Smooth muscle cell (in vitro differentiated cells): Measurements from ENCODE around the gene CD6. TPM values are rescaled to one million over a fixed set of nuclear protein-coding genes. Genes with fewer than 3 reads are reported as not detected.

Source experiments
- DNase-seq: peaks from one replicate; lab custom pipeline; 2025; ENCODE audit not compliant: unreplicated experiment; lab: John Stamatoyannopoulos, UW
- H2AFZ ChIP-seq: fragments of 200-600 bp; sonication (generic); 2 replicates; pipeline ENCODE4 v1.6.0; 2016; ENCODE audit warnings: antibody characterized with exemption, low read depth, mild to moderate bottlenecking
- H3F3A ChIP-seq: fragments of 200-600 bp; sonication (generic); 2 replicates; pipeline ENCODE4 v1.6.0; 2017; ENCODE audit warnings: antibody characterized with exemption, low read depth
- H3K27ac ChIP-seq: fragments of 200-600 bp; sonication (generic); 2 replicates; pipeline ENCODE4 v1.5.1; 2016; ENCODE audit warnings: low read depth, mild to moderate bottlenecking
- H3K27me3 ChIP-seq: fragments of 200-600 bp; sonication (generic); 2 replicates; pipeline ENCODE4 v1.6.1; 2016; ENCODE audit warnings: low read depth, mild to moderate bottlenecking
- H3K36me3 ChIP-seq: fragments of 200-600 bp; sonication (generic); 2 replicates; pipeline ENCODE4 v1.5.1; 2016; ENCODE audit warnings: low read depth
- H3K4me1 ChIP-seq: fragments of 200-600 bp; sonication (generic); 2 replicates; pipeline ENCODE4 v1.5.1; 2016; ENCODE audit warnings: low read depth
- H3K4me2 ChIP-seq: fragments of 200-600 bp; sonication (generic); 2 replicates; pipeline ENCODE4 v1.6.0; 2016; ENCODE audit warnings: mild to moderate bottlenecking
- H3K4me3 ChIP-seq: fragments of 200-600 bp; sonication (generic); 2 replicates; pipeline ENCODE4 v1.5.1; 2016; ENCODE audit warnings: mild to moderate bottlenecking
- H3K79me2 ChIP-seq: fragments of 200-600 bp; sonication (generic); 2 replicates; pipeline ENCODE4 v1.6.0; 2016; ENCODE audit warnings: low read depth, mild to moderate bottlenecking
- H3K9ac ChIP-seq: fragments of 200-600 bp; sonication (generic); 2 replicates; pipeline ENCODE4 v1.6.0; 2016; ENCODE audit warnings: low read depth
- H3K9me3 ChIP-seq: fragments of 200-600 bp; sonication (generic); replicated peaks from 2 replicates; pipeline ENCODE4 v1.5.1; 2016; ENCODE audit warnings: low read depth
- H4K20me1 ChIP-seq: fragments of 200-600 bp; sonication (generic); 2 replicates; pipeline ENCODE4 v1.6.0; 2016; ENCODE audit warnings: low read depth
- WGBS: methylation state at CpG from one replicate; pipeline ENCODE4 v1.1.7; 2016; ENCODE audit warnings: low lambda C conversion rate; 5-methylcytosine and 5-hydroxymethylcytosine counted together
- polyA plus RNA-seq: library from polyadenylated mRNA; unstranded; fragments of >200 nt; fragmentation: Nextera tagmentation; extraction: Ambion mirVana; gene quantifications from 2 replicates; pipeline ENCODE4 v1.2.1, GENCODE V29; 2016
- total RNA-seq: library from RNA; depleted of rRNA; stranded (reverse); fragments of >200 nt; gene quantifications from 2 replicates; pipeline ENCODE4 v1.2.3, GENCODE V29; 2014
- TF ChIP-seq, protein P1 (sequence below): fragments of 200-600 bp; sonication (generic); IDR thresholded peaks from 2 replicates; pipeline ENCODE4 v1.5.1; 2017; ENCODE audit warnings: borderline replicate concordance, mild to moderate bottlenecking, antibody characterized with exemption; ENCODE audit not compliant: insufficient read depth, poor library complexity, severe bottlenecking

Gene CD6
- total and polyA plus RNA-seq, 2 experiments from 2014 or later = 0.27 TPM; not detected in 1

DNA sequence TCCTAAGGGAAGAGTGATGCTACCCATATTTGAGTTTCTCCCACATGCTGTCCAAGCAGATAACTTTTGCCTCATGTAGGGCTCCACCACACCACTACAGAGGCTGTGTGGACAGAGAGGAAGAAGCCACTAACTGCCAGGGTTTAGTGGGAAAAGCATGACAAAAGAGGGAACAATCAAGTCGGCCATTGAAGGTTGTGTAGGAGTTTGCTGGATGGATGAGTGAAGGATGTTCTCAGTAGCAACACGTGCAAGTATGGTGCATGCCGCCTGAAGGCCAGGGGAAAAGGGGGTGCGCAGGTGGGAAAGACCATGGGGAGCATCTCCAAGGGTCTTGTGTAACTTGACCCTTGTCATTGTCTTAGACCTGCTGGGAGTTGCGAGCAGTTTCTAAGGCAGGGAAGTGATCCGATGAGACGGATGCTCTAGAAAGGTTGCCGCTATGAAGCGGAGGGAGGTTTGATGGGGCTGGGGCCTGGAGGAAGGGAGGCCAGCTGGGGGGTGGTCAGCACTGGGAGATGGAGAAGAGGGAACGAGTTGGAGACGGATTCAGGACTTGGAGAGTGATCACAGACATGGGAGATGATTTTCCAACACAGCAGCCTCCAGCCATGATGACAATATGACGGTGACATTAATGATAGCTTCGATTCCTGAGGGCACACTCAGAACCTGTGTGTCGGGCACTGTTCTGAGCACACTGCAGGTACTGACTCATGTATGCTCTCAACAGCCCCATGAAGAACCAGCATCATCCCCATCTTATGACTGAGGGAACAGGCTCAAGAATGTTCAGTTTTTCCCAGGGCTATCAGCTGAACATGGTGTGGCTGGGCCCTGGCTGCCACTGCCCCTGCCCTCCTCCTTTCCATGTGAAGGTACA is 53.7 kb downstream of the CD6 start:
- TF ChIP-seq, protein P1, sequence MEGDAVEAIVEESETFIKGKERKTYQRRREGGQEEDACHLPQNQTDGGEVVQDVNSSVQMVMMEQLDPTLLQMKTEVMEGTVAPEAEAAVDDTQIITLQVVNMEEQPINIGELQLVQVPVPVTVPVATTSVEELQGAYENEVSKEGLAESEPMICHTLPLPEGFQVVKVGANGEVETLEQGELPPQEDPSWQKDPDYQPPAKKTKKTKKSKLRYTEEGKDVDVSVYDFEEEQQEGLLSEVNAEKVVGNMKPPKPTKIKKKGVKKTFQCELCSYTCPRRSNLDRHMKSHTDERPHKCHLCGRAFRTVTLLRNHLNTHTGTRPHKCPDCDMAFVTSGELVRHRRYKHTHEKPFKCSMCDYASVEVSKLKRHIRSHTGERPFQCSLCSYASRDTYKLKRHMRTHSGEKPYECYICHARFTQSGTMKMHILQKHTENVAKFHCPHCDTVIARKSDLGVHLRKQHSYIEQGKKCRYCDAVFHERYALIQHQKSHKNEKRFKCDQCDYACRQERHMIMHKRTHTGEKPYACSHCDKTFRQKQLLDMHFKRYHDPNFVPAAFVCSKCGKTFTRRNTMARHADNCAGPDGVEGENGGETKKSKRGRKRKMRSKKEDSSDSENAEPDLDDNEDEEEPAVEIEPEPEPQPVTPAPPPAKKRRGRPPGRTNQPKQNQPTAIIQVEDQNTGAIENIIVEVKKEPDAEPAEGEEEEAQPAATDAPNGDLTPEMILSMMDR = no peak
- Histone ChIP-seq H4K20me1 (no peaks in the 10 kb centered on the region), H3F3A (no peaks in the 10 kb centered on the region), H3K79me2 (no peaks in the 10 kb centered on the region), H3K4me1 (no peaks in the 10 kb centered on the region), H3K9me3 (no peaks in the 10 kb centered on the region), H3K4me2 (no peak overlapping the region), H3K27ac (no peak overlapping the region), H3K27me3 (peaks cover 30% of the 10 kb centered on the region), H3K4me3 (no peak overlapping the region), H3K9ac (no peak overlapping the region), H2AFZ (no peak overlapping the region), H3K36me3 (no peaks in the 10 kb centered on the region)
- WGBS = 84% methylated on average over 14 of the region's 14 CpGs
- no peak for DNase-seq

DNA sequence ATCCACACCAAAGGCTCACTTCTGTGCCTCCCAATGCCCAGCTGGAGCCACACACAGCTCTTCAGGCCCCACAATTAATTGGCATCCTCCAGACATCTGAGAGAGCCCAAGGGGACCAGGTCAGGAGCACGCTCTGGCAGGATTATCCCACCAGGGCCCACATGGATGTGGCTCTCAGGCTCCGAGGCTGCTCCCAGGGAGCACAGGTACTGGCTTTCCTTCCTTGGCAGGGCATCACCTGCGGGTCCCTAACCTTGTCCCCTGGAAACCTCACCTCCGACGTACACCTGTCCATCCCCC is 54.3 kb downstream of the CD6 start:
- WGBS = 94% methylated on average over 5 of the region's 5 CpGs

DNA sequence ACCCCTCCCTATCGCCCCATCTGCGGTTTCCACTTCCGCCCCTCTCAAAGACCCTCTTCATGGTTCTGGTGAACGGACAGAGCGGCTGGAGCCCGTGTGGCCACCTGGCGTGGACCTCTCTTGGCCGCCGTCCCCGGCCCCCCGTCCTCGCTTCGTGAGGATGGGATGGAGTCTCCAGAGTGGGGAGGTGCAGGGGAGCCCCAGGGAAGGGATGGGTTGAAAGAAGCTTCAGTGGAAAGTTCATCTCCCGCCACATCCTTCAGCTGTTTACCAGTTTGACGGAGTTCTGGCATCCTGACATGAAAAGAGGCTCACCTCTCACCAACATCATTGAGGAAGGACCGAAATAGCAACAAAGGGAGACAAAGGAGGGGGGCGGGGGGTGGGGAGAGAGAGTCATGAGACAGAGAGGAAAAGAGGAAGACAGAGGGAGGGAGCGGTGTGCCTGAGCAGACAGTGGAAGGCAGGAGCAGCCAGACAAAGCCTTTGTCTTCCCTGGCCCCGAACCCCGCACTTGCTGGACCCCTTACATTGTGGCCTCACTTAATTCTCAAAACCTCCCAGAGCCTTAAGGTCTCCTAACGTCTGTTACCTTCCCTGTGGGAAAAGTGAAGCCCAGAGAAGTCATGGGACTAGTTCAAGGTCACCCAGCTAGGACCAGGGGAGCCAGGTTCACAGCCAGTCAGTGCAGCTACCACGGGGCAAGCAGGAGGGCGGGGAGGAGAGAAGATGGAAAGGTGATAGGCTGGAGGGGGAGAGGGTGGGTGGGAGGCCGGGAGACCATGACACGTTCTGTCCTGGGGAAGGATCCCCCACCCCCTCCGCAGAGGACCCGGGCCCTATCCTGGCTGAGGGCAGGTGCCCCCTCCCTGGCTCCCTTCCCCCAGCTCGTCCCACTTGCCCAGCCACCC is 54.9 kb downstream of the CD6 start:
- Histone ChIP-seq H3F3A (no peaks in the 10 kb centered on the region), H3K79me2 (no peaks in the 10 kb centered on the region), H3K27me3 (peaks cover 26% of the 10 kb centered on the region), H3K9me3 (no peaks in the 10 kb centered on the region), H3K27ac (no peak overlapping the region), H2AFZ (no peak overlapping the region), H3K4me2 (no peak overlapping the region), H3K4me1 (no peaks in the 10 kb centered on the region), H3K4me3 (no peak overlapping the region), H3K36me3 (no peaks in the 10 kb centered on the region), H3K9ac (no peak overlapping the region), H4K20me1 (no peaks in the 10 kb centered on the region)
- 81% methylated on average over 21 of the region's 28 CpGs for WGBS
- TF ChIP-seq, protein P1 = no peak
- DNase-seq = no peak

More for the DNA sequence above, 54.3 kb downstream of the CD6 start:
- Histone ChIP-seq H3F3A (no peaks in the 10 kb centered on the region), H3K4me2 (no peak overlapping the region), H3K4me1 (no peaks in the 10 kb centered on the region), H3K9ac (no peak overlapping the region), H4K20me1 (no peaks in the 10 kb centered on the region), H3K9me3 (no peaks in the 10 kb centered on the region), H3K27ac (no peak overlapping the region), H3K36me3 (no peaks in the 10 kb centered on the region), H3K27me3 (peaks cover 30% of the 10 kb centered on the region), H3K79me2 (no peaks in the 10 kb centered on the region), H2AFZ (no peak overlapping the region), H3K4me3 (no peak overlapping the region)
- no peak for DNase-seq
- TF ChIP-seq, protein P1 = no peak
